GM12801 (cell line): ENCODE results near the gene MIER2.

ENCODE experiments used
- TF ChIP-seq, protein P1 (sequence below): IDR thresholded peaks from one replicate; pipeline ENCODE4 v1.5.1; 2011; ENCODE audit warnings: control low read depth; ENCODE audit not compliant: insufficient read length; ENCODE audit errors: extremely low read depth

MIER2 gene

DNA sequence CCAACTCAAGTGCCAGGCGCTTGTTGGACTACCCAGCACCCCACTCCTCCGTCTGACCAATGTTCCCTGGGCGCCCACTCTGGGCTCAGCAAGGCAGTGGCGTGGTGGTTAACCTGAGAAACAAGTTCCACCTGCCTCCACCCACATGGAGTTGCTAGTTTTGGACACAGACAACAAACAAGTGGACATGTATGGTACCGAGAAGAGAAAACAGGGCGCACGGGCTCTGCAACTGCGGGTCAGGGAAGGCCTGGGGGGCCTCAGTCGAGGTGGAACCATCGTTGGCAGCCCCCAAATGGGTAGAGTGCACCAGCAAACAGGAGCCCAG lies 2.5 kb downstream of the MIER2 start:
- TF ChIP-seq, protein P1, sequence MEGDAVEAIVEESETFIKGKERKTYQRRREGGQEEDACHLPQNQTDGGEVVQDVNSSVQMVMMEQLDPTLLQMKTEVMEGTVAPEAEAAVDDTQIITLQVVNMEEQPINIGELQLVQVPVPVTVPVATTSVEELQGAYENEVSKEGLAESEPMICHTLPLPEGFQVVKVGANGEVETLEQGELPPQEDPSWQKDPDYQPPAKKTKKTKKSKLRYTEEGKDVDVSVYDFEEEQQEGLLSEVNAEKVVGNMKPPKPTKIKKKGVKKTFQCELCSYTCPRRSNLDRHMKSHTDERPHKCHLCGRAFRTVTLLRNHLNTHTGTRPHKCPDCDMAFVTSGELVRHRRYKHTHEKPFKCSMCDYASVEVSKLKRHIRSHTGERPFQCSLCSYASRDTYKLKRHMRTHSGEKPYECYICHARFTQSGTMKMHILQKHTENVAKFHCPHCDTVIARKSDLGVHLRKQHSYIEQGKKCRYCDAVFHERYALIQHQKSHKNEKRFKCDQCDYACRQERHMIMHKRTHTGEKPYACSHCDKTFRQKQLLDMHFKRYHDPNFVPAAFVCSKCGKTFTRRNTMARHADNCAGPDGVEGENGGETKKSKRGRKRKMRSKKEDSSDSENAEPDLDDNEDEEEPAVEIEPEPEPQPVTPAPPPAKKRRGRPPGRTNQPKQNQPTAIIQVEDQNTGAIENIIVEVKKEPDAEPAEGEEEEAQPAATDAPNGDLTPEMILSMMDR, result no peak

DNA sequence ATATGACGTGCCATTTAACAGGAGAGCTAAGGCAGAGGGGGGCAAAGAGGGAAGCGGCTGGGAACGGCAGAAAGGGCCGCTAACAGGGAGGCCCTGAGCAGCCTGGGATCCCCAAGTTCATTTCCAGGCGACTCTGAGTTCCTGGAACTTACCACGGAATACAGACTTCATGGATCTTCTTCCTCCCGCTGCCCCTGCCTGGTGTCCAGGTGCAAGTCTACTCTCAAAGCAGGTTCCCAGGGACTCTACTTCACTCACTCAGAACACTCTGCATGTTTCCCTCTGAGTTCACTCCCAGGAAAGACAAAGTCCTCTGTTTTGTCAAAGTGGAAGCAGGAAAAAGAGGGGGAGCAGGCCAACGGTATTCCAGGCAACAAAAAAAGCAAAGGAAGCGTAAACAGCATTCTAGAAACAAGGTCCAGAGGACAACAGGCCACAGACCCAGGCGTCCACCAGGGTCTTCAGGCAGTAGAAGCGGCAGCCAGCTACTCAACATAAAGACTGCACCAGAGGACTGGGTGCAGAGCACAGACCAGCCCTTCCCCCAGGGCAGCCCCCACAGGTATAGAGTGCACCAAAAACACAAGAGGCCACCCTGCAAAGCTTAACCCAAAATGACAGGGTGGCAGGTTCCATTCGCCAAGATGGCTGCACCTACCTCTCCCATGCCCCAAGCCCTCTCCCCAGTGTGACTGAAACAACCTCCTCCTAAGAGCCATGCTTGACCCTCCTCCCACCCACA lies 3.0 kb downstream of the MIER2 start:
- TF ChIP-seq, protein P1, result no peak

DNA sequence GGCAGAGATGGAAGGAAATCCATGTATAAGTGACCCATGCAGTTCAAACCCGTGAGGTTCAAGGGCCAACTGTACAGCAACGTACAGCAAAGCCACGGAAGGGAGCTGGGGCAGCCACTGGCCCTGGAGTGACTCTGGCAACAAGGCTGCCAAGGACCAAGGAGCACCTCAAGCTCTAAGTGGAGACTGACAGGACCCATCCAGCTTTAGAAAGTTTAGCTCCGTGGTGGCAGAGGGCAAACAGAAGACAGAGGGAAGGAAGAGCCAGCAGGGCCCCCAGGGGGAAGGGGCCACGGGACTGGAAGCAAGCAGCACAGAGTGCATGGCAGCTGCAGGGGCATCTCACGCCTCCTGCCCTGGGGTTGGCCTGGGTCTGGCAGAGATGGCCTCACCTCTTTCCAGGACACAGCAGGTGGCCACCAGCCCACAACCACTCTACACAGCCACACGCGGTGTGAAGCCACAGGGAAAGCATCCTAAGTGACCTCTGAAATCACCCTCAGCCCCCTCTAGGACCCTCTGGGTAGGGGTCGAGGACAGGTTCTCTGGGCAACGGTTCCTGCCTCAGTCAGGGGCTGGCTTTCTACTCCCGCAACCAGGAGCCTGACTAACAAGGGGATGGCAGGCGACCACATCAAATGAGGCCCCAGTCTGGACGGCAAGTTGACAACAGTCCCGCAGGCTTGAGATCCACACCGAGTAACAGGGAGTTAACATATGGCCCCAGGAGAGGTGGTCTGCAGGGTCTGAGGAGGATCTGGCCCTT lies 3.8 kb downstream of the MIER2 start:
- TF ChIP-seq, protein P1, result no peak

GRCh38 chr19:339262-339887 lies 5.2 kb downstream of the MIER2 start:
- TF ChIP-seq, protein P1, result no peak

GRCh38 chr19:338421-338820 lies 6.2 kb downstream of the MIER2 start:
- TF ChIP-seq, protein P1, result no peak

DNA sequence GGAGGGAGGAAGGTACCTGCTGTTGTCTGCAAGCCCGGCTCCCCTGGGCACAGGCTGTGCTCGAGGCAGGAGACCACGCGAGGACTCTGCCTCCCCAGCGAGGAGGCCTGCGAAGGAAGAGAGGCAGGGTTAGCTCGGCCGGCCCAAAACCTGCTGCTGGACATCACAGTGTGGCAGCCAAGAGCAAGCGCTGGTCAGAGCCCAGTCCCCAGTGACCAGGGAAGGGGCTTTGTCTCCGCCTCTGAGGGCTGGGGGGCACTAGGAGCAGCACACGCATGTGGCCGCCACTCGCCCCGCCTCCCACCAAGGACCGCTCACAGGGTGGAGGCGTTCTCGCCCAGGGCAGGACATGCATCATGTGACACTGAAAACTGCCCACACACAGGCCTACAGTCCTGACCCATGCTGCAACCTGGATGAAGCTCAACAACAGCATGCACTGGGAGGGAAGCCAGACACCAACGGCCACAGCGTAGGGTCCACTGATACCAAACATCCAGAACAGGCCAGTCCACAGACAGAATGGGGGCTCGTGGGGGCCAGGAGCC lies 8.5 kb downstream of the MIER2 start:
- TF ChIP-seq, protein P1, result no peak

- TF ChIP-seq, protein P1, result no peak
These were observed 9.0 kb downstream of the MIER2 start for GRCh38 chr19:335486-336066.
